ENCODE results near the gene TTLL5. TPM values are rescaled to one million over a fixed set of nuclear protein-coding genes. Genes with fewer than 3 reads are reported as not detected.

The TTLL5 gene
- total RNA-seq, 1 experiment from 2014 or later: 35.7 TPM

GRCh38 chr14:75653563-75653962, 7.5 kb upstream of the TTLL5 start:
- no peak overlapping the region for H4K5ac ChIP-seq (ENCODE audit: insufficient read length, low read depth, low read length)
- Mint-ChIP-seq H3K27me3 (ENCODE audit: low read depth) (no peaks in the 10 kb centered on the region), H3K4me3 (no peak overlapping the region)

More at GRCh38 chr14:75653563-75653962, 7.5 kb upstream of the TTLL5 start:
- H2BK20ac ChIP-seq (ENCODE audit: low read depth, low read length, poor library complexity, severe bottlenecking): no peak overlapping the region
- peaks cover 38 to 74% (median 65%) of the 10 kb centered on the region in 3 experiments for H3K36me3 Mint-ChIP-seq (ENCODE audit: insufficient read depth in 1 of 3, low read depth in 3 of 3)
- H3K56ac ChIP-seq (ENCODE audit: insufficient read length, low read depth, low read length): no peak overlapping the region
- 0 out of 4 replicates have a peak, but pooled peaks cover 0 to under 1% of the 10 kb centered on the region in 2 experiments for H3K4me1 Mint-ChIP-seq
- no peaks in the 10 kb centered on the region for H3K79me2 ChIP-seq (ENCODE audit: insufficient read depth, low read length)
- no peak overlapping the region for H2BK15ac ChIP-seq (ENCODE audit: low read depth, low read length)
- H3K4ac ChIP-seq (ENCODE audit: low read depth, low read length): no peak overlapping the region
- no peak overlapping the region for H2BK5ac ChIP-seq (ENCODE audit: insufficient read length, low read length)
- no peak for TF ChIP-seq CTCF (conservative IDR thresholded peaks at IDR 0.05)
- H2AK5ac ChIP-seq (ENCODE audit: insufficient read length, low read length): no peak overlapping the region
- H3K27me3 ChIP-seq (ENCODE audit: insufficient read depth, low read length): no peaks in the 10 kb centered on the region
- H2BK120ac ChIP-seq (ENCODE audit: low read depth, low read length, poor library complexity, severe bottlenecking): no peak overlapping the region
- H2BK12ac ChIP-seq (ENCODE audit: insufficient read length, low read depth, low read length): no peak overlapping the region
- H3K23ac ChIP-seq (ENCODE audit: insufficient read length, low read depth, low read length): no peak overlapping the region
- DNase-seq: no peak
- no CpG with 5 or more reads among the region's 1 CpG for WGBS (ENCODE audit: extremely low coverage, insufficient read length, low lambda C conversion rate)
- no peak overlapping the region for H4K8ac ChIP-seq (replicated peaks; ENCODE audit: insufficient read length, low read depth, low read length)
- H3K9ac ChIP-seq (ENCODE audit: extremely low read depth, insufficient read length, low read length): no peak overlapping the region
- H4K20me1 ChIP-seq (ENCODE audit: control insufficient read depth, insufficient read depth, insufficient read length): no peaks in the 10 kb centered on the region
- no peak overlapping the region for H2AFZ ChIP-seq (ENCODE audit: low read length)
- no peaks in the 10 kb centered on the region for H3K79me1 ChIP-seq (ENCODE audit: insufficient read depth, low read depth, low read length, poor library complexity, severe bottlenecking)
- H3K4me2 ChIP-seq (ENCODE audit: insufficient read depth, insufficient read length, low read length): no peak overlapping the region
- H3K27ac Mint-ChIP-seq: no peak overlapping the region
- H3K4me1 ChIP-seq (ENCODE audit: insufficient read depth, low read length): no peaks in the 10 kb centered on the region
- H3K27ac ChIP-seq (ENCODE audit: insufficient read length, low read depth, low read length): no peak overlapping the region
- H3T11ph ChIP-seq (ENCODE audit: low read length): no peak overlapping the region
- no peaks in the 10 kb centered on the region for H3K9me3 ChIP-seq (ENCODE audit: control insufficient read depth, low read depth, low read length)
- H3K23me2 ChIP-seq (ENCODE audit: insufficient read length, low read depth, low read length, poor library complexity, severe bottlenecking): no peaks in the 10 kb centered on the region
- H3K9me3 Mint-ChIP-seq: no peaks in the 10 kb centered on the region
- H3K18ac ChIP-seq (ENCODE audit: insufficient read length, low read depth, low read length): no peak overlapping the region
- no peak overlapping the region for H4K91ac ChIP-seq (ENCODE audit: insufficient read length, low read depth, low read length)
- H3K14ac ChIP-seq (ENCODE audit: insufficient read depth, low read length): no peak overlapping the region
